Adrenal gland (tissue), 5 donors: ENCODE results near the gene ACAD11.

Experiments
- POLR2A ChIP-seq, 2 donors: fragments of 450-650 bp; IDR thresholded peaks; one replicate each; pipeline ENCODE4 v1.6.1; 2017; ENCODE audit warnings: antibody characterized with exemption in 2 of 2, mild to moderate bottlenecking in 2 of 2, moderate library complexity in 1 of 2
- TF ChIP-seq, protein P1 (sequence below), 6 experiments: fragments of 450-650 bp in 4 of 6; fragments of 200-600 bp in 2 of 6; sonication (generic) in 1 of 6; IDR thresholded peaks; 1 replicate in 5 of 6; 2 replicates in 1 of 6; pipeline versions ENCODE4 v1.5.1 to v1.8.0; 2016 to 2021; ENCODE audit warnings: antibody characterized with exemption in 6 of 6, mild to moderate bottlenecking in 2 of 6, moderate library complexity in 1 of 6
- donor health status: DM: no; HTN: no; CAD: no.

DNA sequence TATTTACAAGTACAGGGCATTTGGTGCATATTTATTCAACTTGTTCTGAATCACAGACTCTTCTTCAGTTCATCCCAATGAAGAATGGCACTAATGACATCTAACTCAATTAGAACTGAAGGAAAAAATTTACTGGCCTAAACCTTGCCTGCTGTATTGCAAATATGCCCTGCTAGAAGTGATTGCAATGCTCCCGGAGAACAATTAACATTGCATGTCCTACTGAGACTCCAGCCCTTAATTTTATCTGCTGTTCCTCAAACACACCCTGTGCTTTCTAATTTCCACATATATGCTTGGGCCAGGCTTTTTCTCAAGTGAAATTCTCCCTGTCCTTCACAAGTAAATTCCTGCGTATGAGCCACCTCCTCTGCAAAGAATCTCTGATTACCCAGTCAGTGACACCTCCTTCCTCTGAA, 54.2 kb downstream of the ACAD11 start:
- TF ChIP-seq, protein P1, sequence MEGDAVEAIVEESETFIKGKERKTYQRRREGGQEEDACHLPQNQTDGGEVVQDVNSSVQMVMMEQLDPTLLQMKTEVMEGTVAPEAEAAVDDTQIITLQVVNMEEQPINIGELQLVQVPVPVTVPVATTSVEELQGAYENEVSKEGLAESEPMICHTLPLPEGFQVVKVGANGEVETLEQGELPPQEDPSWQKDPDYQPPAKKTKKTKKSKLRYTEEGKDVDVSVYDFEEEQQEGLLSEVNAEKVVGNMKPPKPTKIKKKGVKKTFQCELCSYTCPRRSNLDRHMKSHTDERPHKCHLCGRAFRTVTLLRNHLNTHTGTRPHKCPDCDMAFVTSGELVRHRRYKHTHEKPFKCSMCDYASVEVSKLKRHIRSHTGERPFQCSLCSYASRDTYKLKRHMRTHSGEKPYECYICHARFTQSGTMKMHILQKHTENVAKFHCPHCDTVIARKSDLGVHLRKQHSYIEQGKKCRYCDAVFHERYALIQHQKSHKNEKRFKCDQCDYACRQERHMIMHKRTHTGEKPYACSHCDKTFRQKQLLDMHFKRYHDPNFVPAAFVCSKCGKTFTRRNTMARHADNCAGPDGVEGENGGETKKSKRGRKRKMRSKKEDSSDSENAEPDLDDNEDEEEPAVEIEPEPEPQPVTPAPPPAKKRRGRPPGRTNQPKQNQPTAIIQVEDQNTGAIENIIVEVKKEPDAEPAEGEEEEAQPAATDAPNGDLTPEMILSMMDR (IDR thresholded peaks at IDR 0.05), result no peak
- no peak for TF ChIP-seq POLR2A (IDR thresholded peaks at IDR 0.05)
